Loucy (cell line): ENCODE measurements around the gene POLR2F.

Source experiments
- H2AFZ ChIP-seq: fragments of 200-600 bp; sonication (generic); 2 replicates; pipeline ENCODE4 v1.6.0; 2016; ENCODE audit warnings: antibody characterized with exemption, mild to moderate bottlenecking, low read length, moderate library complexity
- H3F3A ChIP-seq: fragments of 200-600 bp; 2 replicates; pipeline ENCODE4 v1.6.0; 2016; ENCODE audit warnings: antibody characterized with exemption, low read depth, mild to moderate bottlenecking
- H3K27me3 ChIP-seq: fragments of 200-600 bp; sonication (generic); 2 replicates; pipeline ENCODE4 v1.6.1; 2014; ENCODE audit warnings: low read length, mild to moderate bottlenecking; ENCODE audit not compliant: insufficient read depth, poor library complexity, severe bottlenecking
- H3K36me3 ChIP-seq: fragments of 200-600 bp; sonication (generic); 2 replicates; pipeline ENCODE4 v1.6.1; 2016; ENCODE audit warnings: low read length; ENCODE audit not compliant: insufficient read depth
- H3K4me1 ChIP-seq: fragments of 200-600 bp; sonication (generic); 2 replicates; pipeline ENCODE4 v1.5.1; 2014; ENCODE audit warnings: low read length, mild to moderate bottlenecking; ENCODE audit not compliant: insufficient read depth, poor library complexity, severe bottlenecking
- H3K4me2 ChIP-seq: fragments of 200-600 bp; sonication (generic); 2 replicates; pipeline ENCODE4 v1.6.0; 2014; ENCODE audit warnings: antibody characterized with exemption, low read length, low read depth, mild to moderate bottlenecking; ENCODE audit not compliant: poor library complexity, severe bottlenecking
- H3K4me3 ChIP-seq: fragments of 200-600 bp; sonication (generic); 2 replicates; pipeline ENCODE4 v1.5.1; 2014; ENCODE audit warnings: low read length, mild to moderate bottlenecking, mixed read lengths; ENCODE audit not compliant: poor library complexity, severe bottlenecking
- H3K79me2 ChIP-seq: fragments of 200-600 bp; sonication (generic); 2 replicates; pipeline ENCODE4 v1.6.1; 2014; ENCODE audit warnings: low read length; ENCODE audit not compliant: insufficient read depth
- H3K9ac ChIP-seq: fragments of 200-600 bp; sonication (generic); 2 replicates; pipeline ENCODE4 v1.6.0; 2014; ENCODE audit warnings: mild to moderate bottlenecking, low read depth, low read length, moderate library complexity; ENCODE audit not compliant: poor library complexity, severe bottlenecking
- H3K9me2 ChIP-seq: fragments of 200-600 bp; sonication (generic); replicated peaks from 2 replicates; pipeline ENCODE4 v1.6.1; 2016; ENCODE audit warnings: low read depth, low read length, mixed read lengths
- H3K9me3 ChIP-seq: fragments of 200-600 bp; sonication (generic); 2 replicates; pipeline ENCODE4 v1.6.1; 2014; ENCODE audit warnings: mild to moderate bottlenecking, antibody characterized with exemption, low read length, low read depth; ENCODE audit not compliant: insufficient read depth
- H4K20me1 ChIP-seq: fragments of 200-600 bp; sonication (generic); 2 replicates; pipeline ENCODE4 v1.6.0; 2014; ENCODE audit warnings: antibody characterized with exemption, low read length, mild to moderate bottlenecking; ENCODE audit not compliant: insufficient read depth, poor library complexity, severe bottlenecking
- CTCF ChIP-seq: fragments of 200-600 bp; sonication (generic); conservative IDR thresholded peaks from 2 replicates; pipeline ENCODE4 v1.5.1; 2014; ENCODE audit warnings: mild to moderate bottlenecking, antibody characterized with exemption, low read length
- EZH2phosphoT487 ChIP-seq: fragments of 200-600 bp; IDR thresholded peaks from 2 replicates; pipeline ENCODE4 v1.6.1; 2018; ENCODE audit warnings: antibody characterized with exemption, mild to moderate bottlenecking, moderate library complexity, borderline replicate concordance

The POLR2F gene

GRCh38 chr22:37976547-37976946 is 23.0 kb downstream of the POLR2F start:
- H3F3A ChIP-seq, result no peaks in the 10 kb centered on the region
- TF ChIP-seq CTCF, result no peak
- TF ChIP-seq EZH2phosphoT487, result no peak
- no peak overlapping the region for H3K4me3 ChIP-seq
- H2AFZ ChIP-seq, result no peak overlapping the region
- H3K9me2 ChIP-seq, result no peaks in the 10 kb centered on the region
- H3K4me1 ChIP-seq, result no peaks in the 10 kb centered on the region
- H3K4me2 ChIP-seq, result no peak overlapping the region
- H3K27me3 ChIP-seq, result no peaks in the 10 kb centered on the region
- no peaks in the 10 kb centered on the region for H3K79me2 ChIP-seq
- no peaks in the 10 kb centered on the region for H3K9me3 ChIP-seq
- no peaks in the 10 kb centered on the region for H4K20me1 ChIP-seq
- no peaks in the 10 kb centered on the region for H3K36me3 ChIP-seq
- no peak overlapping the region for H3K9ac ChIP-seq

GRCh38 chr22:37979782-37980181 is 26.3 kb downstream of the POLR2F start:
- H3K9me3 ChIP-seq, result no peaks in the 10 kb centered on the region
- no peaks in the 10 kb centered on the region for H3K9me2 ChIP-seq
- no peak for TF ChIP-seq EZH2phosphoT487
- no peak for TF ChIP-seq CTCF
- H4K20me1 ChIP-seq, result no peaks in the 10 kb centered on the region
- H2AFZ ChIP-seq, result no peak overlapping the region
- H3K4me3 ChIP-seq, result no peak overlapping the region
- H3K4me1 ChIP-seq, result peaks cover under 1% of the 10 kb centered on the region
- H3F3A ChIP-seq, result no peaks in the 10 kb centered on the region
- no peaks in the 10 kb centered on the region for H3K79me2 ChIP-seq
- H3K36me3 ChIP-seq, result no peaks in the 10 kb centered on the region
- no peaks in the 10 kb centered on the region for H3K27me3 ChIP-seq
- H3K9ac ChIP-seq, result no peak overlapping the region
- H3K4me2 ChIP-seq, result no peak overlapping the region

GRCh38 chr22:37981282-37982011 is 27.9 kb downstream of the POLR2F start:
- Histone ChIP-seq H3K27me3 (no peaks in the 10 kb centered on the region), H3K4me2 (no peak overlapping the region), H2AFZ (no peak overlapping the region), H3K4me1 (peaks cover 10% of the 10 kb centered on the region), H3K36me3 (no peaks in the 10 kb centered on the region), H3K9ac (no peak overlapping the region), H4K20me1 (no peaks in the 10 kb centered on the region), H3F3A (no peaks in the 10 kb centered on the region), H3K9me2 (no peaks in the 10 kb centered on the region), H3K4me3 (no peak overlapping the region), H3K9me3 (no peaks in the 10 kb centered on the region), H3K79me2 (no peaks in the 10 kb centered on the region)
- TF ChIP-seq CTCF, result no peak
- TF ChIP-seq EZH2phosphoT487, result no peak
